K562 (cell line): Measurements from ENCODE around the gene GANAB. TPM values are rescaled to one million over a fixed set of nuclear protein-coding genes. Genes with fewer than 3 reads are reported as not detected.

Experiments
- BCLAF1 ChIP-seq, 2 experiments: fragments of 450-650 bp in 1 of 2; IDR thresholded peaks; 2 replicates each; pipeline ENCODE4 v1.6.1; 2011 to 2017; ENCODE audit warnings: low read depth in 2 of 2, antibody characterized with exemption in 1 of 2, borderline replicate concordance in 1 of 2, low read length in 1 of 2, mild to moderate bottlenecking in 1 of 2, mixed read lengths in 1 of 2; ENCODE audit not compliant: control insufficient read depth in 1 of 2
- CHD4 ChIP-seq: fragments of 200-600 bp; sonication (generic); IDR thresholded peaks from 3 replicates; pipeline ENCODE4 v1.6.1; 2012; ENCODE audit warnings: low read depth, mild to moderate bottlenecking, mixed read lengths, low read length, inconsistent platforms; ENCODE audit not compliant: insufficient read depth, insufficient replicate concordance, poor library complexity, severe bottlenecking
- ELF1 ChIP-seq: fragments of 200-800 bp; sonication (Bioruptor generic); IDR thresholded peaks from 2 replicates; pipeline ENCODE4 v1.6.1; 2016; ENCODE audit warnings: missing genetic modification characterization, missing compliant biosample characterization
- ETV1 ChIP-seq: fragments of 450-650 bp; conservative IDR thresholded peaks from 2 replicates; pipeline ENCODE4 v1.6.1; 2016; ENCODE audit warnings: missing genetic modification characterization, control low read depth, low read depth, missing compliant biosample characterization
- MYBL2 ChIP-seq, 2 experiments: fragments of 450-650 bp in 1 of 2; sonication (generic) in 1 of 2; formaldehyde crosslinking in 1 of 2; IDR thresholded peaks; 2 replicates each; pipeline versions ENCODE4 v1.6.1 to v1.8.1; 2017 to 2022; ENCODE audit warnings: borderline replicate concordance in 1 of 2, inconsistent platforms in 1 of 2, low read depth in 1 of 2, mild to moderate bottlenecking in 1 of 2, missing genetic modification reagents in 1 of 2, moderate library complexity in 1 of 2
- POLR2G ChIP-seq: fragments of 200-400 bp; formaldehyde crosslinking; IDR thresholded peaks from 2 replicates; pipeline ENCODE4 v1.6.1; 2017; ENCODE audit warnings: low read depth, mild to moderate bottlenecking, antibody characterized with exemption, low read length, moderate library complexity
- SAP30 ChIP-seq: fragments of 200-600 bp; sonication (generic); IDR thresholded peaks from 2 replicates; pipeline ENCODE4 v1.6.1; 2012; ENCODE audit warnings: borderline replicate concordance, low read depth, mild to moderate bottlenecking, moderate library complexity, low read length, control low read depth, inconsistent platforms; ENCODE audit not compliant: insufficient read depth, poor library complexity, severe bottlenecking
- SETDB1 ChIP-seq: IDR thresholded peaks from one replicate; pipeline ENCODE4 v1.6.1; 2012; ENCODE audit warnings: low read length, control low read depth, inconsistent platforms
- ZBTB40 ChIP-seq, 2 experiments: fragments of 450-650 bp in 1 of 2; sonication (generic) in 1 of 2; formaldehyde crosslinking in 1 of 2; IDR thresholded peaks; 2 replicates each; pipeline versions ENCODE4 v1.7.1 to v1.9.0; 2016 to 2022; ENCODE audit warnings: inconsistent platforms in 1 of 2, mild to moderate bottlenecking in 1 of 2, missing genetic modification reagents in 1 of 2
- ZNF696 ChIP-seq: fragments of 250-450 bp; sonication (Bioruptor Pico); conservative IDR thresholded peaks from 2 replicates; pipeline ENCODE4 v1.4.0; 2020; ENCODE audit warnings: mild to moderate bottlenecking, moderate library complexity
- polyA plus RNA-seq, 8 experiments: library from polyadenylated mRNA; depleted of rRNA in 4 of 8; stranded (reverse) in 5 of 8; unstranded in 3 of 8; fragments of >200 nt; fragmentation: Nextera tagmentation in 2 of 8; fragmentation: Illumina TruSeq in 1 of 8; extraction: Ambion mirVana in 2 of 8; extraction: Trizol in 1 of 8; gene quantifications; 2 replicates each; pipeline versions ENCODE4 v1.2.1 to v1.2.3, GENCODE V29; 2011 to 2014; ENCODE audit warnings: inconsistent platforms in 1 of 8, missing spikeins in 1 of 8
- total RNA-seq, 7 experiments: library from RNA; depleted of rRNA in 6 of 7; stranded (reverse); fragments of >200 nt in 6 of 7; fragmentation: Illumina TruSeq in 2 of 7; extraction: Trizol in 2 of 7; gene quantifications; 2 replicates each; pipeline versions ENCODE4 v1.2.1 to v1.2.3, GENCODE V29; 2011 to 2021; ENCODE audit warnings: low replicate concordance in 1 of 7

Gene GANAB
- total and polyA plus RNA-seq, 9 of the 15 experiments (the other 6 are each of a cell fraction or from before 2014, with no cell fraction given): 6.5 to 284 (median 161) TPM

- peak in 1 of 2 experiments; percentile 94; a peak in 2 of 4 replicates for TF ChIP-seq BCLAF1 (IDR thresholded peaks at IDR 0.05; ENCODE audit: borderline replicate concordance in 1 of 2, control insufficient read depth in 1 of 2, low read depth in 2 of 2, low read length in 1 of 2)
- peak; percentile 68; the same call in 1 of the 2 replicates for TF ChIP-seq MYBL2 (IDR thresholded peaks at IDR 0.05; ENCODE audit: low read depth)
- TF ChIP-seq MYBL2 (CRISPR knock-in tag; IDR thresholded peaks at IDR 0.05; ENCODE audit: borderline replicate concordance): no peak
- TF ChIP-seq SETDB1: peak; percentile 61
- peak; percentile 93 for TF ChIP-seq ELF1
- TF ChIP-seq ZBTB40 (IDR thresholded peaks at IDR 0.05): peak; percentile 100
- TF ChIP-seq ZBTB40 (CRISPR knock-in tag; IDR thresholded peaks at IDR 0.05): no peak
- TF ChIP-seq ETV1 (tag): peak; percentile 94
- peak; percentile 63 for TF ChIP-seq SAP30
- no peak for TF ChIP-seq ZNF696
- no peak for TF ChIP-seq CHD4
- peak; percentile 91 for TF ChIP-seq POLR2G
These were observed 54.8 kb downstream of the GANAB start, which contains the start of gene TUT1 (continued) for GRCh38 chr11:62591448-62592145.
